Stimulated activated CD8-positive, alpha-beta memory T cell treated with anti-CD3 and anti-CD28 coated beads, Interleukin-4, amount 100 ng/mL, for 24 hours (primary cell): Measurements from ENCODE around the gene ZC3H18.
"Not testable (repeated sequence)": the region's sequence is repeated elsewhere in the genome, so short reads cannot be mapped to it uniquely, and the experiment has no call there.

Experiments
- DNase-seq: peaks from one replicate; pipeline ENCODE4 v3.0.0-alpha.2; 2020; ENCODE audit warnings: low read depth

The ZC3H18 gene

GRCh38 chr16:88606148-88606757 is 36.0 kb downstream of the ZC3H18 start:
- no peak for DNase-seq

- no peak for DNase-seq
Measured at GRCh38 chr16:88608076-88608475, 37.9 kb downstream of the ZC3H18 start.

GRCh38 chr16:88609426-88609825 is 39.2 kb downstream of the ZC3H18 start:
- not testable (repeated sequence) for DNase-seq

GRCh38 chr16:88610080-88610479 is 39.9 kb downstream of the ZC3H18 start:
- DNase-seq: no peak

GRCh38 chr16:88610909-88611812 is 41.0 kb downstream of the ZC3H18 start:
- DNase-seq: no peak

- no peak for DNase-seq
Measured at GRCh38 chr16:88613293-88613692, 43.1 kb downstream of the ZC3H18 start.

GRCh38 chr16:88613911-88614817 is 44.0 kb downstream of the ZC3H18 start:
- no peak for DNase-seq

GRCh38 chr16:88614818-88615580 is 44.8 kb downstream of the ZC3H18 start:
- no peak for DNase-seq

GRCh38 chr16:88616320-88616719 is 46.1 kb downstream of the ZC3H18 start:
- no peak for DNase-seq

- no peak for DNase-seq
Measured at GRCh38 chr16:88616736-88617135, 46.5 kb downstream of the ZC3H18 start.

- DNase-seq: no peak
Measured at GRCh38 chr16:88617268-88618031, 47.2 kb downstream of the ZC3H18 start.

- DNase-seq: no peak
Measured at GRCh38 chr16:88618182-88618955, 48.2 kb downstream of the ZC3H18 start.

- DNase-seq: no peak
Measured at GRCh38 chr16:88618956-88619667, 48.9 kb downstream of the ZC3H18 start.

- DNase-seq: peak; percentile 35
Measured at GRCh38 chr16:88619859-88620815, 49.9 kb downstream of the ZC3H18 start.

- no peak for DNase-seq
Measured at GRCh38 chr16:88622125-88622524, 51.9 kb downstream of the ZC3H18 start.

- DNase-seq: no peak
Measured at GRCh38 chr16:88622866-88623265, 52.7 kb downstream of the ZC3H18 start.

GRCh38 chr16:88623858-88624257 is 53.7 kb downstream of the ZC3H18 start:
- no peak for DNase-seq

- DNase-seq: no peak
Measured at GRCh38 chr16:88624481-88624880, 54.3 kb downstream of the ZC3H18 start.
